Osteoblast (primary cell): ENCODE measurements around the gene PTPRE. TPM values are rescaled to one million over a fixed set of nuclear protein-coding genes. Genes with fewer than 3 reads are reported as not detected.

Experiments used
- DNase-seq: peaks from one replicate; pipeline ENCODE4 v3.0.0; 2011; ENCODE audit warnings: low spot score, mixed read lengths; ENCODE audit not compliant: insufficient read length; ENCODE audit errors: missing footprints
- H2AFZ ChIP-seq: 2 replicates; pipeline ENCODE4 v1.6.0; 2011; ENCODE audit warnings: mild to moderate bottlenecking, low read length
- H3K27ac ChIP-seq: 2 replicates; pipeline ENCODE4 v1.5.1; 2011; ENCODE audit warnings: mild to moderate bottlenecking, low read depth, low read length, moderate library complexity
- H3K27me3 ChIP-seq: 2 replicates; pipeline ENCODE4 v1.6.0; 2012; ENCODE audit warnings: mild to moderate bottlenecking, control low read depth, inconsistent platforms, low read length, moderate library complexity; ENCODE audit not compliant: insufficient read depth
- H3K36me3 ChIP-seq: 2 replicates; pipeline ENCODE4 v1.5.1; 2011; ENCODE audit warnings: mild to moderate bottlenecking, low read length, control low read depth, moderate library complexity; ENCODE audit not compliant: insufficient read depth
- H3K4me1 ChIP-seq: 2 replicates; pipeline ENCODE4 v1.5.1; 2011; ENCODE audit warnings: mild to moderate bottlenecking, low read length, control low read depth, moderate library complexity; ENCODE audit not compliant: insufficient read depth
- H3K4me2 ChIP-seq: 2 replicates; pipeline ENCODE4 v1.6.0; 2011; ENCODE audit warnings: mild to moderate bottlenecking, low read length; ENCODE audit not compliant: insufficient read depth
- H3K4me3 ChIP-seq: fragments of 200-600 bp; sonication (generic); 3 replicates; pipeline ENCODE4 v1.5.1; 2012; ENCODE audit warnings: mild to moderate bottlenecking, low read length, inconsistent platforms; ENCODE audit not compliant: insufficient read depth
- H3K79me2 ChIP-seq: 2 replicates; pipeline ENCODE4 v1.6.0; 2012; ENCODE audit warnings: mild to moderate bottlenecking, low read length, control low read depth, inconsistent platforms; ENCODE audit not compliant: insufficient read depth
- H3K9me3 ChIP-seq: 2 replicates; pipeline ENCODE4 v1.5.1; 2011; ENCODE audit warnings: low read depth, low read length, control low read depth
- H4K20me1 ChIP-seq: 2 replicates; pipeline ENCODE4 v1.6.0; 2012; ENCODE audit warnings: mild to moderate bottlenecking, low read length, control low read depth; ENCODE audit not compliant: insufficient read depth
- CTCF ChIP-seq: IDR thresholded peaks from 2 replicates; pipeline ENCODE4 v1.5.1; 2011; ENCODE audit warnings: mild to moderate bottlenecking, low read depth, low read length, moderate library complexity; ENCODE audit errors: extremely low read depth
- total RNA-seq: library from RNA; depleted of rRNA; stranded (reverse); fragments of >200 nt; gene quantifications from 2 replicates; pipeline ENCODE4 v1.2.3, GENCODE V29; 2012

PTPRE gene
- total RNA-seq, 1 donor, result 9.0 TPM

- no peaks in the 10 kb centered on the region for H4K20me1 ChIP-seq
- TF ChIP-seq CTCF, result no peak
- DNase-seq, result no peak
- no peak overlapping the region for H2AFZ ChIP-seq
- H3K4me2 ChIP-seq, result no peak overlapping the region
- no peak overlapping the region for H3K4me3 ChIP-seq
- H3K27me3 ChIP-seq, result no peaks in the 10 kb centered on the region
- peaks cover 23% of the 10 kb centered on the region for H3K4me1 ChIP-seq
- H3K9me3 ChIP-seq, result no peaks in the 10 kb centered on the region
- no peaks in the 10 kb centered on the region for H3K79me2 ChIP-seq
- no peak overlapping the region for H3K27ac ChIP-seq
- peaks cover 16% of the 10 kb centered on the region for H3K36me3 ChIP-seq
Measured at GRCh38 chr10:128066870-128067382, 160.0 kb downstream of the PTPRE start.

DNA sequence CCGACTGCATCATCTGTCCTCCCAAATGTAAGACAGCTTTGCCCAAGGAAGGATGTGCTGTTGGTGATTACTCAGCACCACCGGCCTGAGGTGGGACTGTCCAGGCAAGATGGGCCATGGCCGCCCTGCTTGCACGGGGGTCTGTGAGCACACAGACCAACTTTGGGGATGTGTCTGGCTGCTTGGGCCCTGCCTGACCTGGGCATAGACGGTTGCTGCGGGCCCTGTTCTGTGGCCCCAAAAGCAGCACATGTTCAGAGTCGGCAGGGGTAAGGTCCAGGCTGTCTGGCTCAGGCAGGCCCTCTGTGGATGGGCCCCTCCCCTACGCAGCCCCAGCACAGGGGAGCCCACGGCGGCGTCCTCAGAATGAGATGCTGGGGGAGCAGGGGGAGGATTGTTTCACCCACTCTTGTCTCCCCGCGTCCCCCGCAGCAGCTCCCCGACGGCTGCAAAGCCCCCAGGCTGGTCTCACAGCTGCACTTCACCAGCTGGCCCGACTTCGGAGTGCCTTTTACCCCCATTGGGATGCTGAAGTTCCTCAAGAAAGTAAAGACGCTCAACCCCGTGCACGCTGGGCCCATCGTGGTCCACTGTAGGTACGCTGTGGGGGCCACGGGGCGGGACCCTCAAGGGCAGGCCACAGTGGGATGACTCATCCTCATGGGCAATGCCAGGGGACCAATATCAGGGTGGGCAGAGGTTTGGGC lies 160.9 kb downstream of the PTPRE start:
- Histone ChIP-seq H3K4me1 (peaks cover 23% of the 10 kb centered on the region), H4K20me1 (no peaks in the 10 kb centered on the region), H3K4me3 (no peak overlapping the region), H3K36me3 (peaks cover 16% of the 10 kb centered on the region), H3K4me2 (no peak overlapping the region), H3K27me3 (no peaks in the 10 kb centered on the region), H3K27ac (no peak overlapping the region), H3K79me2 (no peaks in the 10 kb centered on the region), H2AFZ (no peak overlapping the region), H3K9me3 (no peaks in the 10 kb centered on the region)
- peak; percentile 38 for DNase-seq
- no peak for TF ChIP-seq CTCF

GRCh38 chr10:128068398-128069285 lies 161.7 kb downstream of the PTPRE start:
- no peak overlapping the region for H3K4me2 ChIP-seq
- peaks cover 21% of the 10 kb centered on the region for H3K4me1 ChIP-seq
- H3K79me2 ChIP-seq, result no peaks in the 10 kb centered on the region
- peaks cover 9% of the 10 kb centered on the region for H3K36me3 ChIP-seq
- no peaks in the 10 kb centered on the region for H4K20me1 ChIP-seq
- no peaks in the 10 kb centered on the region for H3K27me3 ChIP-seq
- peak; percentile 11 for DNase-seq
- H3K4me3 ChIP-seq, result no peak overlapping the region
- no peak for TF ChIP-seq CTCF
- H2AFZ ChIP-seq, result no peak overlapping the region
- H3K27ac ChIP-seq, result no peak overlapping the region
- H3K9me3 ChIP-seq, result no peaks in the 10 kb centered on the region
